Esophagus squamous epithelium (tissue), 4 donors: ENCODE data around the gene TBCD.

Experiments used
- CTCF ChIP-seq, 6 experiments: fragments of 450-650 bp in 4 of 6; fragments of 200-600 bp in 2 of 6; sonication (generic) in 2 of 6; IDR thresholded peaks; one replicate each; pipeline ENCODE4 v1.5.1; 2016 to 2019; ENCODE audit warnings: antibody characterized with exemption in 6 of 6, mild to moderate bottlenecking in 4 of 6, moderate library complexity in 4 of 6
- POLR2A ChIP-seq, 4 donors: fragments of 450-650 bp; IDR thresholded peaks; one replicate each; pipeline ENCODE4 v1.6.1; 2017; ENCODE audit warnings: antibody characterized with exemption in 4 of 4, mild to moderate bottlenecking in 4 of 4, moderate library complexity in 3 of 4

- no peak for TF ChIP-seq POLR2A (IDR thresholded peaks at IDR 0.05)
- no peak for TF ChIP-seq CTCF (IDR thresholded peaks at IDR 0.05)
Measured at GRCh38 chr17:82813299-82814051, 61.6 kb downstream of the TBCD start.
